H1 (cell line): ENCODE data around the gene NPTXR. TPM values are rescaled to one million over a fixed set of nuclear protein-coding genes. Genes with fewer than 3 reads are reported as not detected.

Experiments
- CBX5 ChIP-seq: fragments of 300-800, 300-1000 bp; sonication (generic); IDR thresholded peaks from 2 replicates; pipeline ENCODE4 v1.7.1; 2016; ENCODE audit warnings: antibody characterized with exemption, low read length, low read depth
- FOSL1 ChIP-seq: IDR thresholded peaks from 2 replicates; pipeline ENCODE4 v1.6.1; 2011; ENCODE audit warnings: mild to moderate bottlenecking, low read depth, low read length, moderate library complexity; ENCODE audit not compliant: insufficient read depth
- GABPA ChIP-seq: IDR thresholded peaks from 2 replicates; pipeline ENCODE4 v1.6.1; 2011; ENCODE audit warnings: mild to moderate bottlenecking, low read length, moderate library complexity, borderline replicate concordance; ENCODE audit not compliant: insufficient read depth
- NRF1 ChIP-seq: IDR thresholded peaks from 2 replicates; pipeline ENCODE4 v1.6.1; 2011; ENCODE audit warnings: mild to moderate bottlenecking, low read depth, low read length, improper control_type of control experiment
- RNF2 ChIP-seq: fragments of 200-900, 300-1000 bp; sonication (generic); IDR thresholded peaks from 2 replicates; pipeline ENCODE4 v1.7.1; 2016; ENCODE audit warnings: borderline replicate concordance, low read depth, mild to moderate bottlenecking, antibody characterized with exemption, low read length; ENCODE audit not compliant: poor library complexity, severe bottlenecking; ENCODE audit errors: missing control alignments
- SP1 ChIP-seq: IDR thresholded peaks from 2 replicates; pipeline ENCODE4 v1.6.1; 2011; ENCODE audit warnings: low read depth, low read length
- polyA plus RNA-seq, 7 experiments: library from polyadenylated mRNA; depleted of rRNA in 3 of 7; stranded (reverse) in 5 of 7; unstranded in 2 of 7; fragments of >200 nt in 5 of 7; fragments of 200-250 nt in 2 of 7; gene quantifications; 1 replicate in 5 of 7; 2 replicates in 1 of 7; 4 replicates in 1 of 7; pipeline versions ENCODE4 v1.2.1 to v1.2.3, GENCODE V29; 2011 to 2013; ENCODE audit warnings: missing spikeins in 2 of 7, mixed read lengths in 2 of 7
- total RNA-seq: library from RNA; stranded (reverse); fragmentation: NEBNext Ultra II Directional; extraction: Animal tissue kit (Norgen Biotek cat#: 25700); gene quantifications from 2 replicates; pipeline ENCODE4 v1.2.1, GENCODE V29; 2021

Gene NPTXR
- total and polyA plus RNA-seq, 2 of the 8 experiments (the other 6 are each of a cell fraction or from before 2014, with no cell fraction given): 3.7 to 6.4 TPM

DNA sequence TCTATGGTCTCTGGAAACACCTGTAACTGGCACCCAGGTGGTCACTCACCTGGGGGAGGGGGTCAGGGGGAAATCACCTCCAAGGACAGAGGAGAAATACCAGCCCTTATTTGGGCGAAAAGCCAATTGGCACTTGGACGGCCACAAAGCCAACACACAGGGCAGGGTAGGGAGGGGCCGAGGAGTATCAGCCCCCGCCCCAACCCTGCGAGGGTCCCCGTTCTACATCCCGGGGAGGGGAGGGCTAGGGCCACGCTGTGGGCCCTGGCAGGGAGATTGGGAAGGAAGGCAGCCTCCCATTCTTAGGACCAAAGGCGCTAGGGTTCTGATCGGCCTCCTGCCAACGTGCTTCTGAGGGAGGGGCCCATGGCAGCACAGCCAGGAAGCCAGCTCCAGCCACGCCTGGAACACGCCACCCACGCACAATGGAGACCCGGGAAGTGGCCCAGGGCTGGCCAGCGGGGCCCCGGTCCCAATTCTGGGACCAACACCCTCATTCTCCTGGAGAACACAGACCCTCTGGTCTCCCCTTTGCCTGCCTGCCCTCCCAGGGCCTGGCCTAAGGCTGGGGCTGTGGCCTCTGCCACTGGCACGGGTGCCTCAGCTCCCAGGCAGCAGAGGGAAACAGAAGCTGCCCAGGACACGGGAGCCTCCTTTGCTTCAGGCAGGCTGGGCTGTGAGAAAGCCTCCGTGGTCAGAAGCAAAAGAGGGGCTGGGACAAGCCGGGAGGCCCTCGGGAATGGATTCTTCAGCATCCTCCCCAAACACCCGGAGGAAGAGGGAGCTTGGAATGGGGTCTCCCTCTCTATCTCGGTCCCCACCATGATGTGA, 20.7 kb upstream of the NPTXR start (continued):
- no peak for TF ChIP-seq FOSL1
- no peak for TF ChIP-seq RNF2
- 0 out of 2 replicates have a peak, but pooled peaks have one; percentile 40 for TF ChIP-seq SP1
- TF ChIP-seq CBX5: no peak
- TF ChIP-seq NRF1: no peak
- no peak for TF ChIP-seq GABPA
